K562 (cell line): Measurements from ENCODE around the gene GPR35. TPM values are rescaled to one million over a fixed set of nuclear protein-coding genes. Genes with fewer than 3 reads are reported as not detected.

Experiments used
- ATAC-seq: fragments of 200-7000 bp; cut with Tn5 transposase; 3 replicates; pipeline ENCODE4 v1.9.1; 2020; ENCODE audit warnings: moderate library complexity
- BruUV-seq: library from RNA; stranded (reverse); fragments of 400-500 nt; replicated peaks from 2 replicates; lab custom pipeline; 2021; lab: Mats Ljungman, UMichigan
- CTCF ChIA-PET: fragments of 300-600 bp; formaldehyde crosslinking; extraction: SDS; loops from one replicate; lab custom pipeline; 2021; ENCODE audit warnings: low intra/inter-chr PET ratio; lab: Yijun Ruan, JAX
- POLR2A ChIA-PET: fragments of 300-600, 350-650 bp; sonication (Branson Sonifier 250); formaldehyde crosslinking; extraction: SDS; loops from one replicate; lab custom pipeline; 2021; ENCODE audit warnings: antibody characterized with exemption, inconsistent platforms; lab: Yijun Ruan, JAX
- DNase-seq, 4 experiments: peaks; one replicate each; pipeline versions ENCODE4 v3.0.0 to v3.0.0-alpha.2; 2011 to 2018; ENCODE audit warnings: low spot score in 3 of 4, mixed read lengths in 3 of 4; ENCODE audit errors: extremely low read depth in 1 of 4
- FAIRE-seq: peaks from 2 replicates; lab custom pipeline; 2011; peaks lifted over from hg19 to GRCh38; lab: Jason Lieb, UNC
- H2AFZ ChIP-seq: 2 replicates; pipeline ENCODE4 v1.6.0; 2011; ENCODE audit warnings: low read depth, low read length, control low read depth, inconsistent platforms
- H3K27ac ChIP-seq: fragments of 200-600 bp; 3 replicates; pipeline ENCODE4 v1.8.0; 2011; ENCODE audit warnings: low read depth, mild to moderate bottlenecking, control low read depth, inconsistent platforms, low read length, moderate library complexity, mixed read lengths; ENCODE audit errors: extremely low read depth
- H3K27me3 ChIP-seq, 2 experiments: fragments of 300-600 bp in 1 of 2; 2 replicates in 1 of 2; 3 replicates in 1 of 2; pipeline versions ENCODE4 v1.6.0 to v1.8.0; 2011; ENCODE audit warnings: inconsistent platforms in 2 of 2, low read length in 2 of 2, mild to moderate bottlenecking in 1 of 2, mixed read lengths in 1 of 2, moderate library complexity in 1 of 2; ENCODE audit not compliant: control insufficient read depth in 2 of 2, insufficient read depth in 2 of 2
- H3K36me3 ChIP-seq: fragments of 300-600 bp; 3 replicates; pipeline ENCODE4 v1.8.0; 2011; ENCODE audit warnings: mild to moderate bottlenecking, low read length, inconsistent platforms; ENCODE audit not compliant: control insufficient read depth, insufficient read depth
- H3K4me1 ChIP-seq, 2 experiments: fragments of 200-600 bp in 1 of 2; replicated peaks in 1 of 2; 2 replicates in 1 of 2; 3 replicates in 1 of 2; pipeline versions ENCODE4 v1.5.1 to v1.8.0; 2011; ENCODE audit warnings: inconsistent platforms in 2 of 2, low read length in 2 of 2, mild to moderate bottlenecking in 1 of 2, mixed read lengths in 1 of 2, moderate library complexity in 1 of 2; ENCODE audit not compliant: control insufficient read depth in 2 of 2, insufficient read depth in 2 of 2
- H3K4me2 ChIP-seq: 2 replicates; pipeline ENCODE4 v1.6.1; 2011; ENCODE audit warnings: low read length, control low read depth, inconsistent platforms, mixed read lengths; ENCODE audit not compliant: insufficient read depth
- H3K4me3 ChIP-seq: fragments of 200-600 bp; sonication (generic), shearing (Covaris generic); 2 replicates; pipeline ENCODE4 v1.5.1; 2016; ENCODE audit warnings: control low read depth, inconsistent platforms
- H3K79me2 ChIP-seq: fragments of 200-600 bp; 3 replicates; pipeline ENCODE4 v1.8.0; 2011; ENCODE audit warnings: low read length, inconsistent platforms; ENCODE audit not compliant: control insufficient read depth, insufficient read depth
- H3K9ac ChIP-seq, 2 experiments: 2 replicates each; pipeline versions ENCODE4 v1.6.0 to v1.6.1; 2011; ENCODE audit warnings: low read depth in 2 of 2, low read length in 2 of 2, control low read depth in 1 of 2, inconsistent platforms in 1 of 2, mild to moderate bottlenecking in 1 of 2, mixed read lengths in 1 of 2; ENCODE audit not compliant: insufficient read depth in 1 of 2
- H3K9me1 ChIP-seq: one replicate; pipeline ENCODE4 v1.6.0; 2011; ENCODE audit warnings: inconsistent platforms, mild to moderate bottlenecking, low read length, moderate library complexity; ENCODE audit not compliant: control insufficient read depth, insufficient read depth
- H3K9me3 ChIP-seq: replicated peaks from 2 replicates; pipeline ENCODE4 v1.5.1; 2011; ENCODE audit warnings: low read depth, low read length, inconsistent platforms; ENCODE audit not compliant: control insufficient read depth, insufficient read depth
- H4K20me1 ChIP-seq: replicated peaks from 2 replicates; pipeline ENCODE4 v1.6.1; 2011; ENCODE audit warnings: low read length, inconsistent platforms, mixed read lengths; ENCODE audit not compliant: control insufficient read depth, insufficient read depth
- EZH2 ChIP-seq: IDR thresholded peaks from 2 replicates; pipeline ENCODE4 v1.6.1; 2012; ENCODE audit warnings: low read depth, mild to moderate bottlenecking, inconsistent platforms, low read length, borderline replicate concordance
- KAT7 ChIP-seq: sonication (generic); formaldehyde crosslinking; IDR thresholded peaks from 2 replicates; pipeline ENCODE4 v1.8.0; 2022; ENCODE audit warnings: missing genetic modification reagents, mild to moderate bottlenecking, borderline replicate concordance
- KHSRP ChIP-seq: fragments of 450-650 bp; IDR thresholded peaks from 2 replicates; pipeline ENCODE4 v1.6.1; 2017
- NFYB ChIP-seq: IDR thresholded peaks from 2 replicates; pipeline ENCODE4 v1.6.1; 2011; ENCODE audit warnings: mild to moderate bottlenecking, moderate library complexity; ENCODE audit not compliant: insufficient read length; ENCODE audit errors: extremely low read depth
- POU5F1 ChIP-seq: fragments of 150-350 bp; IDR thresholded peaks from 2 replicates; pipeline ENCODE4 v1.6.1; 2014; ENCODE audit warnings: borderline replicate concordance, low read length, low read depth, mild to moderate bottlenecking; ENCODE audit not compliant: partially characterized antibody
- SP1 ChIP-seq: sonication (generic); formaldehyde crosslinking; IDR thresholded peaks from 2 replicates; pipeline ENCODE4 v1.8.1; 2022; ENCODE audit warnings: mild to moderate bottlenecking, missing genetic modification reagents
- STAT5A ChIP-seq: IDR thresholded peaks from 2 replicates; pipeline ENCODE4 v1.6.1; 2012; ENCODE audit warnings: low read length, inconsistent platforms, borderline replicate concordance
- TBP ChIP-seq: optimal IDR thresholded peaks from 2 replicates; pipeline ENCODE3; 2011; ENCODE audit warnings: low read depth, low read length, improper control_type of control experiment
- XRCC5 ChIP-seq: fragments of 200-400 bp; formaldehyde crosslinking; IDR thresholded peaks from 2 replicates; pipeline ENCODE4 v1.6.1; 2017; ENCODE audit warnings: low read depth, mild to moderate bottlenecking, low read length
- ZFP30 ChIP-seq: fragments of 250-450 bp; sonication (Bioruptor Pico); IDR thresholded peaks from 2 replicates; pipeline ENCODE4 v1.8.0; 2022; ENCODE audit warnings: moderate library complexity, mild to moderate bottlenecking, inconsistent platforms, borderline replicate concordance
- ZNF134 ChIP-seq: fragments of 250-450 bp; sonication (Bioruptor Pico); conservative IDR thresholded peaks from 2 replicates; pipeline ENCODE4 v1.4.0; 2020
- ZNF239 ChIP-seq: fragments of 250-450 bp; sonication (Bioruptor Pico); IDR thresholded peaks from 2 replicates; pipeline ENCODE4 v1.4.0; 2020; ENCODE audit warnings: mild to moderate bottlenecking
- ZNF431 ChIP-seq: sonication (generic); formaldehyde crosslinking; IDR thresholded peaks from 2 replicates; pipeline ENCODE4 v1.8.0; 2022; ENCODE audit warnings: mild to moderate bottlenecking, missing genetic modification reagents
- ZNF436 ChIP-seq: fragments of 250-450, 450-650 bp; sonication (Bioruptor Pico); formaldehyde crosslinking; IDR thresholded peaks from 2 replicates; pipeline ENCODE4 v1.7.0; 2020; ENCODE audit warnings: mild to moderate bottlenecking
- ZNF57 ChIP-seq: fragments of 450-650 bp; formaldehyde crosslinking; IDR thresholded peaks from 2 replicates; pipeline ENCODE4 v1.4.0; 2020; ENCODE audit warnings: mild to moderate bottlenecking, moderate library complexity
- WGBS: fragments of 100-300 bp; shearing (Covaris generic); methylation state at CpG from one replicate; pipeline ENCODE4 v1.1.6; 2016; ENCODE audit warnings: low coverage, mixed read lengths; ENCODE audit not compliant: insufficient coverage; ENCODE audit errors: missing lambda C conversion rate; 5-methylcytosine and 5-hydroxymethylcytosine counted together
- in situ Hi-C: fragments of 300-500 bp; cut with MboI; formaldehyde crosslinking; loops from 4 replicates; pipeline ENCODE4 v1.15.0; 2018; ENCODE audit warnings: inconsistent platforms, mixed read lengths
- intact Hi-C: fragments of 100-400 bp; cut with micrococcal nuclease; formaldehyde crosslinking; loops from 2 replicates; pipeline ENCODE4 v1.14.2; 2022
- polyA plus RNA-seq, 8 experiments: library from polyadenylated mRNA; depleted of rRNA in 4 of 8; stranded (reverse) in 5 of 8; unstranded in 3 of 8; fragments of >200 nt; fragmentation: Nextera tagmentation in 2 of 8; fragmentation: Illumina TruSeq in 1 of 8; extraction: Ambion mirVana in 2 of 8; extraction: Trizol in 1 of 8; gene quantifications; 2 replicates each; pipeline versions ENCODE4 v1.2.1 to v1.2.3, GENCODE V29; 2011 to 2014; ENCODE audit warnings: inconsistent platforms in 1 of 8, missing spikeins in 1 of 8
- total RNA-seq, 7 experiments: library from RNA; depleted of rRNA in 6 of 7; stranded (reverse); fragments of >200 nt in 6 of 7; fragmentation: Illumina TruSeq in 2 of 7; extraction: Trizol in 2 of 7; gene quantifications; 2 replicates each; pipeline versions ENCODE4 v1.2.1 to v1.2.3, GENCODE V29; 2011 to 2021; ENCODE audit warnings: low replicate concordance in 1 of 7
- TF ChIP-seq, protein P1 (sequence below): fragments of 250-450 bp; sonication (Bioruptor Pico); IDR thresholded peaks from 2 replicates; pipeline ENCODE4 v1.5.0; 2021; ENCODE audit warnings: mild to moderate bottlenecking, borderline replicate concordance
- TF ChIP-seq, protein P2 (sequence below): fragments of 450-650 bp; conservative IDR thresholded peaks from 2 replicates; pipeline ENCODE4 v1.6.1; 2016; ENCODE audit warnings: missing genetic modification characterization, low read depth, mild to moderate bottlenecking, missing compliant biosample characterization, moderate library complexity
- TF ChIP-seq, protein P3 (sequence below): sonication (generic); formaldehyde crosslinking; IDR thresholded peaks from 2 replicates; pipeline ENCODE4 v1.8.1; 2022; ENCODE audit warnings: missing genetic modification reagents

The GPR35 gene
- total and polyA plus RNA-seq, 9 of the 15 experiments (the other 6 are each of a cell fraction or from before 2014, with no cell fraction given) = 0.04 to 0.50 (median 0.29) TPM; not detected in 3

DNA sequence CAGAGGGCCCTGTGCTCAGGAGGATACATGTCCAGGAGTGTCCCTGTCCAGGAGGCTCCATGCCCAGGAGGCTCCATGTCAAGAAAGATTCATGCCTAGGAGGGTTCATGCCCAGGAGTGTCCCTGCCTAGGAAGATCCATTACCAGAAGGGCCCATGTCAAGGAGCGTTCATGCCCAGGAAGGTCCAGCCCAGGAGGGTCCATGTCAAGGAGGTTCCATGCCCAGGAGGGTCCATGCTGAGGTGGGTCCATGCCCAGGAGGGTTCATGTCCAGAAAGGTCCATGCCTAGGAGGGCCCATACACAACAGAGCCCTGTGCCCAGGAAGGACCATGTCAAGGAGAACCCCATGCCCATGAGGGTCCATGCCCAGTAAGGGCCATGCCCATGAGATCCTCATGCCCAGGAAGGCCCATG is 7.0 kb downstream of the GPR35 start:
- DNase-seq (no peak), FAIRE-seq (no peak), ATAC-seq (no peak)
- H3K4me1 ChIP-seq = no peaks in the 10 kb centered on the region; a peak in 1 of 5 replicates
- H2AFZ ChIP-seq = no peak overlapping the region
- no peak overlapping the region for H3K4me3 ChIP-seq
- WGBS = 0% methylated on average over 1 of the region's 1 CpG
- H3K9ac ChIP-seq = no peak overlapping the region
- BruUV-seq = no TSS peak
- ChIA-PET POLR2A (no interaction called here), CTCF (no interaction called here)
- in situ Hi-C loops (no loop called here), intact Hi-C loops (no loop called here)
- no peaks in the 10 kb centered on the region for H3K36me3 ChIP-seq
- peaks cover 0 to 16% of the 10 kb centered on the region in 2 experiments; a peak in 2 of 5 replicates for H3K27me3 ChIP-seq
- no peaks in the 10 kb centered on the region for H3K9me1 ChIP-seq
- H4K20me1 ChIP-seq = no peaks in the 10 kb centered on the region
- no peak overlapping the region for H3K27ac ChIP-seq
- H3K9me3 ChIP-seq = 0 out of 2 replicates have a peak, but pooled peaks cover 1% of the 10 kb centered on the region
- H3K4me2 ChIP-seq = no peak overlapping the region
- H3K79me2 ChIP-seq = no peaks in the 10 kb centered on the region
- TF ChIP-seq, protein P1, sequence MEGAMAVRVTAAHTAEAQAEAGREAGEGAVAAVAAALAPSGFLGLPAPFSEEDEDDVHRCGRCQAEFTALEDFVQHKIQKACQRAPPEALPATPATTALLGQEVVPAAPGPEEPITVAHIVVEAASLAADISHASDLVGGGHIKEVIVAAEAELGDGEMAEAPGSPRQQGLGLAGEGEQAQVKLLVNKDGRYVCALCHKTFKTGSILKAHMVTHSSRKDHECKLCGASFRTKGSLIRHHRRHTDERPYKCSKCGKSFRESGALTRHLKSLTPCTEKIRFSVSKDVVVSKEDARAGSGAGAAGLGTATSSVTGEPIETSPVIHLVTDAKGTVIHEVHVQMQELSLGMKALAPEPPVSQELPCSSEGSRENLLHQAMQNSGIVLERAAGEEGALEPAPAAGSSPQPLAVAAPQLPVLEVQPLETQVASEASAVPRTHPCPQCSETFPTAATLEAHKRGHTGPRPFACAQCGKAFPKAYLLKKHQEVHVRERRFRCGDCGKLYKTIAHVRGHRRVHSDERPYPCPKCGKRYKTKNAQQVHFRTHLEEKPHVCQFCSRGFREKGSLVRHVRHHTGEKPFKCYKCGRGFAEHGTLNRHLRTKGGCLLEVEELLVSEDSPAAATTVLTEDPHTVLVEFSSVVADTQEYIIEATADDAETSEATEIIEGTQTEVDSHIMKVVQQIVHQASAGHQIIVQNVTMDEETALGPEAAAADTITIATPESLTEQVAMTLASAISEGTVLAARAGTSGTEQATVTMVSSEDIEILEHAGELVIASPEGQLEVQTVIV (CRISPR knock-in tag) = no peak
- no peak for TF ChIP-seq ZNF134 (CRISPR knock-in tag)
- TF ChIP-seq KAT7 (CRISPR knock-in tag) = no peak
- no peak for TF ChIP-seq XRCC5
- no peak for TF ChIP-seq ZNF436 (CRISPR knock-in tag)
- no peak for TF ChIP-seq ZNF239 (CRISPR knock-in tag)
- no peak for TF ChIP-seq ZFP30 (CRISPR knock-in tag)
- TF ChIP-seq ZNF431 (CRISPR knock-in tag) = no peak
- no peak for TF ChIP-seq NFYB
- TF ChIP-seq, protein P2, sequence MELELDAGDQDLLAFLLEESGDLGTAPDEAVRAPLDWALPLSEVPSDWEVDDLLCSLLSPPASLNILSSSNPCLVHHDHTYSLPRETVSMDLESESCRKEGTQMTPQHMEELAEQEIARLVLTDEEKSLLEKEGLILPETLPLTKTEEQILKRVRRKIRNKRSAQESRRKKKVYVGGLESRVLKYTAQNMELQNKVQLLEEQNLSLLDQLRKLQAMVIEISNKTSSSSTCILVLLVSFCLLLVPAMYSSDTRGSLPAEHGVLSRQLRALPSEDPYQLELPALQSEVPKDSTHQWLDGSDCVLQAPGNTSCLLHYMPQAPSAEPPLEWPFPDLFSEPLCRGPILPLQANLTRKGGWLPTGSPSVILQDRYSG (tag) = no peak
- TF ChIP-seq SP1 (CRISPR knock-in tag) = no peak
- no peak for TF ChIP-seq ZNF57
- no peak for TF ChIP-seq STAT5A
- TF ChIP-seq KHSRP = no peak
- no peak for TF ChIP-seq EZH2
- TF ChIP-seq POU5F1 = no peak
- TF ChIP-seq TBP = no peak
- TF ChIP-seq, protein P3, sequence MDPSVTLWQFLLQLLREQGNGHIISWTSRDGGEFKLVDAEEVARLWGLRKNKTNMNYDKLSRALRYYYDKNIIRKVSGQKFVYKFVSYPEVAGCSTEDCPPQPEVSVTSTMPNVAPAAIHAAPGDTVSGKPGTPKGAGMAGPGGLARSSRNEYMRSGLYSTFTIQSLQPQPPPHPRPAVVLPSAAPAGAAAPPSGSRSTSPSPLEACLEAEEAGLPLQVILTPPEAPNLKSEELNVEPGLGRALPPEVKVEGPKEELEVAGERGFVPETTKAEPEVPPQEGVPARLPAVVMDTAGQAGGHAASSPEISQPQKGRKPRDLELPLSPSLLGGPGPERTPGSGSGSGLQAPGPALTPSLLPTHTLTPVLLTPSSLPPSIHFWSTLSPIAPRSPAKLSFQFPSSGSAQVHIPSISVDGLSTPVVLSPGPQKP = no peak
